ENCODE data around the gene C17orf58. TPM values are rescaled to one million over a fixed set of nuclear protein-coding genes. Genes with fewer than 3 reads are reported as not detected.

C17orf58 gene
- total RNA-seq, 4 donors from 2014 or later: 6.4 to 10.7 (median 7.2) TPM

GRCh38 chr17:67950945-67951344, 45.3 kb downstream of the C17orf58 start:
- Histone ChIP-seq H3K9me3 (no peaks in the 10 kb centered on the region), H3K36me3 (peaks cover 14 to 100% (median 33%) of the 10 kb centered on the region in 3 donors), H3K4me1 (no peaks in the 10 kb centered on the region), H3K27me3 (no peaks in the 10 kb centered on the region), H3K4me3 (no peak overlapping the region), H3K27ac (no peak overlapping the region)
- no peak for DNase-seq
- no peak for TF ChIP-seq CTCF (IDR thresholded peaks at IDR 0.05)
- no peak for TF ChIP-seq POLR2A (IDR thresholded peaks at IDR 0.05)
- intact Hi-C loops (cut with DNase I): no loop called here
- WGBS, 2 donors: 93 to 94% methylated on average over 2 of the region's 2 CpGs

- H3K27ac ChIP-seq: no peak overlapping the region
- H3K36me3 ChIP-seq: peaks cover 19 to 100% (median 51%) of the 10 kb centered on the region in 3 donors
- H3K4me3 ChIP-seq: no peak overlapping the region
- no peaks in the 10 kb centered on the region for H3K27me3 ChIP-seq
- intact Hi-C loops (cut with DNase I): no loop called here
- TF ChIP-seq CTCF (IDR thresholded peaks at IDR 0.05) (no peak), POLR2A (IDR thresholded peaks at IDR 0.05) (no peak)
- no peaks in the 10 kb centered on the region for H3K9me3 ChIP-seq
- no peaks in the 10 kb centered on the region for H3K4me1 ChIP-seq
- no peak for DNase-seq
- 88 to 98% methylated on average over 5 of the region's 5 CpGs for WGBS, 2 donors
Measured at GRCh38 chr17:67947325-67947813, 48.9 kb downstream of the C17orf58 start.

DNA sequence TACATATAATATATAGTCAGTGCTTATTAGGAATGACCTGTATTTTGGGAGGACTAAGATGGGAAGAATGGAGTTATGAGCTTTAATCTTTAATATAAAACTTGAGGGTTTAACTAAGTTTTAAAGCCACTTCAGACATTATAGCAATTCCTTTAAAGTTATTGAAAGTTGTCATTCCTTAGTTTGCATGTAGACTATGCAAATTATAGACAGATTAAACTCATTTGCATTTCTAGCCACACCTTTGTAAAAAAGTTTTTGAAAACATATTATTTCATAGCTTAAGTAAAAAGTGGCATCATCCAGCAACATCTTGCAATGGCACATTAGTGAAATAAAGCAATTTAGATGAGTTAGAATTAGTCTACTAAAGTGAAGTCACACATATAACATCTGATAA, 49.8 kb downstream of the C17orf58 start:
- intact Hi-C loops (cut with DNase I): no loop called here
- TF ChIP-seq POLR2A (IDR thresholded peaks at IDR 0.05) (no peak), CTCF (IDR thresholded peaks at IDR 0.05) (no peak)
- H3K27ac ChIP-seq: no peak overlapping the region

DNA sequence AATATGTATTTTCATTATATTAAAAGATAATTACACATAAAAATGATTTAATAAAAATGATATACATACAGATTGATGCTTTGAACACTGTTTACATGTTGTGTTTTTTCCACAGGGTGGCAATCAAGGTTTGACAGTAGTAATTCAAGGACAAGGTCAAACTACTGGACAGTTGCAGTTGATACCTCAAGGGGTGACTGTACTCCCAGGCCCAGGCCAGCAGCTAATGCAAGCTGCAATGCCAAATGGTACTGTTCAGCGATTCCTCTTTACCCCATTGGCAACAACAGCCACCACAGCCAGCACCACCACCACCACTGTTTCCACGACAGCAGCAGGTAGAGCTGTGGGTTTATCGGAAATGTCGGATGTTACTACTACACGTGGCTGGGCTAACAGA, 52.2 kb downstream of the C17orf58 start:
- Histone ChIP-seq H3K4me1 (no peaks in the 10 kb centered on the region), H3K27ac (no peak overlapping the region), H3K9me3 (no peaks in the 10 kb centered on the region), H3K27me3 (no peaks in the 10 kb centered on the region), H3K36me3 (peaks cover 24 to 100% (median 55%) of the 10 kb centered on the region in 3 donors), H3K4me3 (no peak overlapping the region)
- DNase-seq: no peak
- TF ChIP-seq CTCF (IDR thresholded peaks at IDR 0.05) (no peak), POLR2A (IDR thresholded peaks at IDR 0.05) (no peak)
- WGBS, 2 donors: 88 to 96% methylated on average over 5 of the region's 5 CpGs
- intact Hi-C loops (cut with DNase I): no loop called here

More for the DNA sequence above, 49.8 kb downstream of the C17orf58 start:
- Histone ChIP-seq H3K4me3 (no peak overlapping the region), H3K9me3 (no peaks in the 10 kb centered on the region), H3K27me3 (no peaks in the 10 kb centered on the region), H3K4me1 (no peaks in the 10 kb centered on the region), H3K36me3 (peaks cover 19 to 100% (median 57%) of the 10 kb centered on the region in 3 donors)
- DNase-seq: no peak

- Histone ChIP-seq H3K36me3 (peaks cover 16 to 100% (median 43%) of the 10 kb centered on the region in 3 donors), H3K4me3 (no peak overlapping the region), H3K4me1 (no peaks in the 10 kb centered on the region), H3K9me3 (no peaks in the 10 kb centered on the region), H3K27me3 (no peaks in the 10 kb centered on the region), H3K27ac (no peak overlapping the region)
- no peak for DNase-seq
- intact Hi-C loops (cut with DNase I): no loop called here
- 90 to 91% methylated on average over 3 of the region's 3 CpGs for WGBS, 2 donors
- TF ChIP-seq CTCF (IDR thresholded peaks at IDR 0.05): peak in 4 of 6 experiments; percentile 10 to 29 (median 21)
- TF ChIP-seq POLR2A (IDR thresholded peaks at IDR 0.05): no peak
Measured at GRCh38 chr17:67942810-67943209, 53.5 kb downstream of the C17orf58 start.

Small RNA genes lying within 50 kb of the gene (small RNA-seq; reads per million reads assigned to genes)
- gene RN7SL622P: 0 reads per million in 4 donors

Other genes with a start within 250 kb of the C17orf58 start
- gene BPTF, start 171.0 kb downstream of the C17orf58 start, total RNA-seq: 10 to 100 TPM; 37.6 to 84.1 (median 53.0) TPM
- 10 to 100 TPM; 35.5 to 97.8 (median 60.3) TPM for gene KPNA2, start 39.3 kb upstream of the C17orf58 start, total RNA-seq